Stomach (tissue), 4 donors: ENCODE data around the gene RASAL2.

Experiments
- EP300 ChIP-seq: sonication (generic); formaldehyde crosslinking; IDR thresholded peaks from one replicate; pipeline ENCODE4 v1.6.1; 2017; ENCODE audit warnings: antibody characterized with exemption
- POLR2A ChIP-seq, 4 donors: fragments of 450-650 bp; IDR thresholded peaks; one replicate each; pipeline ENCODE4 v1.6.1; 2016; ENCODE audit warnings: antibody characterized with exemption in 4 of 4, control low read depth in 2 of 4, mild to moderate bottlenecking in 1 of 4, moderate library complexity in 1 of 4
- POLR2AphosphoS5 ChIP-seq, 3 donors: sonication (generic); formaldehyde crosslinking; IDR thresholded peaks; one replicate each; pipeline ENCODE4 v1.6.1; 2016; ENCODE audit warnings: antibody characterized with exemption in 3 of 3
- TF ChIP-seq, protein P1 (sequence below), 7 experiments: fragments of 450-650 bp in 4 of 7; fragments of 200-600 bp in 3 of 7; sonication (generic) in 3 of 7; IDR thresholded peaks; one replicate each; pipeline ENCODE4 v1.5.1; 2016 to 2019; ENCODE audit warnings: antibody characterized with exemption in 7 of 7, control low read depth in 2 of 7, mild to moderate bottlenecking in 1 of 7

DNA sequence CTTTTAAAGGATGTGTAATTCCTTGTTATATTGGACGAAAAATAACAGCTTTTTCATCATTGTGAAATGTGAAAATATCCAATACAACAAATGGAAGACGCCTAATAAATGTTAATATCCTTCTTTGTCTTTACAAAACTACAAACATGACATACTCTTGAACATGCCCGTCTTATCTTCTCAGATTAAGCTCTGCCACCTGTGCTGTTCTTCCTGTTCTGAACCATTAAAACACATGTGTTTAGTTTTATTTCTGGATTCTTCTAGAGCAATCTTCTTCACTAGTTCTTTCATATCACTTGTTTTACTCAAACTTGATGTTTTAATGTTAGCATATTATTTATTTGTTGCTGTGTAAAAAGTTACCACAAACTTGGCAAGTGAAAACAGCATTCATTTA, 255.9 kb downstream of the RASAL2 start:
- TF ChIP-seq POLR2A (IDR thresholded peaks at IDR 0.05), result no peak
- TF ChIP-seq, protein P1, sequence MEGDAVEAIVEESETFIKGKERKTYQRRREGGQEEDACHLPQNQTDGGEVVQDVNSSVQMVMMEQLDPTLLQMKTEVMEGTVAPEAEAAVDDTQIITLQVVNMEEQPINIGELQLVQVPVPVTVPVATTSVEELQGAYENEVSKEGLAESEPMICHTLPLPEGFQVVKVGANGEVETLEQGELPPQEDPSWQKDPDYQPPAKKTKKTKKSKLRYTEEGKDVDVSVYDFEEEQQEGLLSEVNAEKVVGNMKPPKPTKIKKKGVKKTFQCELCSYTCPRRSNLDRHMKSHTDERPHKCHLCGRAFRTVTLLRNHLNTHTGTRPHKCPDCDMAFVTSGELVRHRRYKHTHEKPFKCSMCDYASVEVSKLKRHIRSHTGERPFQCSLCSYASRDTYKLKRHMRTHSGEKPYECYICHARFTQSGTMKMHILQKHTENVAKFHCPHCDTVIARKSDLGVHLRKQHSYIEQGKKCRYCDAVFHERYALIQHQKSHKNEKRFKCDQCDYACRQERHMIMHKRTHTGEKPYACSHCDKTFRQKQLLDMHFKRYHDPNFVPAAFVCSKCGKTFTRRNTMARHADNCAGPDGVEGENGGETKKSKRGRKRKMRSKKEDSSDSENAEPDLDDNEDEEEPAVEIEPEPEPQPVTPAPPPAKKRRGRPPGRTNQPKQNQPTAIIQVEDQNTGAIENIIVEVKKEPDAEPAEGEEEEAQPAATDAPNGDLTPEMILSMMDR (IDR thresholded peaks at IDR 0.05), result no peak
- no peak for TF ChIP-seq POLR2AphosphoS5 (IDR thresholded peaks at IDR 0.05)
- no peak for TF ChIP-seq EP300
